Measurements from ENCODE around the gene TP53RK. TPM values are rescaled to one million over a fixed set of nuclear protein-coding genes. Genes with fewer than 3 reads are reported as not detected.

TP53RK gene
- total RNA-seq, 1 donor: 21.0 TPM

GRCh38 chr20:46649650-46649949 lies 39.6 kb downstream of the TP53RK start:
- no peaks in the 10 kb centered on the region for H3K79me2 ChIP-seq (ENCODE audit: insufficient read depth, low read length)
- no peaks in the 10 kb centered on the region for H3K36me3 ChIP-seq (ENCODE audit: insufficient read depth, low read length)
- H3K4me3 ChIP-seq (ENCODE audit: insufficient read depth, low read length): no peak overlapping the region
- no peaks in the 10 kb centered on the region for H4K20me1 ChIP-seq (ENCODE audit: insufficient read depth, low read length)
- H3K27me3 ChIP-seq (ENCODE audit: insufficient read depth, low read length): peaks cover 21% of the 10 kb centered on the region
- TF ChIP-seq CTCF (IDR thresholded peaks at IDR 0.05; ENCODE audit: extremely low read depth, low read depth, low read length): no peak
- H3K27ac ChIP-seq (ENCODE audit: low read depth, low read length): no peak overlapping the region
- no peak for DNase-seq (ENCODE audit: insufficient read length, low spot score, missing footprints)
- H2AFZ ChIP-seq (ENCODE audit: low read length): no peak overlapping the region
- H3K4me2 ChIP-seq (ENCODE audit: insufficient read depth, low read length): no peak overlapping the region
- no peaks in the 10 kb centered on the region for H3K9me3 ChIP-seq (ENCODE audit: low read depth, low read length)
- peaks cover 5% of the 10 kb centered on the region for H3K4me1 ChIP-seq (ENCODE audit: insufficient read depth, low read length)

- Histone ChIP-seq H3K4me3 (ENCODE audit: insufficient read depth, low read length) (no peak overlapping the region), H2AFZ (ENCODE audit: low read length) (no peak overlapping the region), H3K27me3 (ENCODE audit: insufficient read depth, low read length) (peaks cover 21% of the 10 kb centered on the region), H3K4me2 (ENCODE audit: insufficient read depth, low read length) (no peak overlapping the region), H3K9me3 (ENCODE audit: low read depth, low read length) (no peaks in the 10 kb centered on the region), H3K4me1 (ENCODE audit: insufficient read depth, low read length) (peaks cover 5% of the 10 kb centered on the region), H4K20me1 (ENCODE audit: insufficient read depth, low read length) (no peaks in the 10 kb centered on the region), H3K79me2 (ENCODE audit: insufficient read depth, low read length) (no peaks in the 10 kb centered on the region), H3K27ac (ENCODE audit: low read depth, low read length) (no peak overlapping the region), H3K36me3 (ENCODE audit: insufficient read depth, low read length) (no peaks in the 10 kb centered on the region)
- no peak for TF ChIP-seq CTCF (IDR thresholded peaks at IDR 0.05; ENCODE audit: extremely low read depth, low read depth, low read length)
- no peak for DNase-seq (ENCODE audit: insufficient read length, low spot score, missing footprints)
Measured at GRCh38 chr20:46648903-46649649, 40.2 kb downstream of the TP53RK start.

- no peak for TF ChIP-seq CTCF (IDR thresholded peaks at IDR 0.05; ENCODE audit: extremely low read depth, low read depth, low read length)
- Histone ChIP-seq H2AFZ (ENCODE audit: low read length) (no peak overlapping the region), H3K27me3 (ENCODE audit: insufficient read depth, low read length) (peaks cover 21% of the 10 kb centered on the region), H4K20me1 (ENCODE audit: insufficient read depth, low read length) (no peaks in the 10 kb centered on the region), H3K36me3 (ENCODE audit: insufficient read depth, low read length) (no peaks in the 10 kb centered on the region), H3K27ac (ENCODE audit: low read depth, low read length) (no peak overlapping the region), H3K4me2 (ENCODE audit: insufficient read depth, low read length) (no peak overlapping the region), H3K9me3 (ENCODE audit: low read depth, low read length) (no peaks in the 10 kb centered on the region), H3K4me3 (ENCODE audit: insufficient read depth, low read length) (no peak overlapping the region), H3K4me1 (ENCODE audit: insufficient read depth, low read length) (peaks cover 5% of the 10 kb centered on the region), H3K79me2 (ENCODE audit: insufficient read depth, low read length) (no peaks in the 10 kb centered on the region)
- no peak for DNase-seq (ENCODE audit: insufficient read length, low spot score, missing footprints)
Measured at GRCh38 chr20:46647469-46647868, 41.8 kb downstream of the TP53RK start.

GRCh38 chr20:46646659-46647380 lies 42.4 kb downstream of the TP53RK start:
- H3K27me3 ChIP-seq (ENCODE audit: insufficient read depth, low read length): peaks cover 18% of the 10 kb centered on the region
- no peaks in the 10 kb centered on the region for H3K36me3 ChIP-seq (ENCODE audit: insufficient read depth, low read length)
- no peak for TF ChIP-seq CTCF (IDR thresholded peaks at IDR 0.05; ENCODE audit: extremely low read depth, low read depth, low read length)
- no peak for DNase-seq (ENCODE audit: insufficient read length, low spot score, missing footprints)
- no peaks in the 10 kb centered on the region for H4K20me1 ChIP-seq (ENCODE audit: insufficient read depth, low read length)
- no peak overlapping the region for H3K4me3 ChIP-seq (ENCODE audit: insufficient read depth, low read length)
- no peaks in the 10 kb centered on the region for H3K79me2 ChIP-seq (ENCODE audit: insufficient read depth, low read length)
- H3K4me1 ChIP-seq (ENCODE audit: insufficient read depth, low read length): peaks cover 5% of the 10 kb centered on the region
- H3K4me2 ChIP-seq (ENCODE audit: insufficient read depth, low read length): no peak overlapping the region
- no peaks in the 10 kb centered on the region for H3K9me3 ChIP-seq (ENCODE audit: low read depth, low read length)
- no peak overlapping the region for H3K27ac ChIP-seq (ENCODE audit: low read depth, low read length)
- no peak overlapping the region for H2AFZ ChIP-seq (ENCODE audit: low read length)
